CD14-positive monocyte (primary cell): ENCODE measurements around the gene ZBED2. TPM values are rescaled to one million over a fixed set of nuclear protein-coding genes. Genes with fewer than 3 reads are reported as not detected.

Source experiments
- DNase-seq, 3 donors: peaks; one replicate each; pipeline ENCODE4 v3.0.0-alpha.2; 2011 to 2022
- H2AFZ ChIP-seq: 2 replicates; pipeline ENCODE4 v1.6.0; 2012; ENCODE audit warnings: mild to moderate bottlenecking, low read depth, low read length, inconsistent platforms; ENCODE audit not compliant: insufficient read depth, poor library complexity, severe bottlenecking
- H3K27ac ChIP-seq, 2 donors: 1 replicate in 1 of 2; 2 replicates in 1 of 2; pipeline ENCODE4 v1.5.1; 2012 to 2013; ENCODE audit warnings: low read length in 2 of 2, control low read depth in 1 of 2, inconsistent platforms in 1 of 2, low read depth in 1 of 2, mild to moderate bottlenecking in 1 of 2
- H3K27me3 ChIP-seq, 2 donors: one replicate each; pipeline versions ENCODE4 v1.6.0 to v1.6.1; 2011 to 2013; ENCODE audit warnings: low read length in 2 of 2; ENCODE audit not compliant: control insufficient read depth in 2 of 2, insufficient read depth in 2 of 2
- H3K36me3 ChIP-seq, 2 donors: replicated peaks in 1 of 2; 1 replicate in 1 of 2; 2 replicates in 1 of 2; pipeline versions ENCODE4 v1.5.1 to v1.6.1; 2012 to 2013; ENCODE audit warnings: low read length in 2 of 2, control low read depth in 1 of 2, inconsistent platforms in 1 of 2, mild to moderate bottlenecking in 1 of 2; ENCODE audit not compliant: insufficient read depth in 2 of 2, control insufficient read depth in 1 of 2
- H3K4me1 ChIP-seq, 2 donors: 1 replicate in 1 of 2; 2 replicates in 1 of 2; pipeline versions ENCODE4 v1.5.1 to v1.6.1; 2012 to 2013; ENCODE audit warnings: low read length in 2 of 2, control low read depth in 1 of 2, inconsistent platforms in 1 of 2, mild to moderate bottlenecking in 1 of 2, moderate library complexity in 1 of 2; ENCODE audit not compliant: insufficient read depth in 2 of 2, control insufficient read depth in 1 of 2
- H3K4me2 ChIP-seq: replicated peaks from 2 replicates; pipeline ENCODE3; 2012; ENCODE audit warnings: low read length, moderate library complexity, mild to moderate bottlenecking; ENCODE audit not compliant: poor library complexity, severe bottlenecking; ENCODE audit errors: extremely low read depth
- H3K4me3 ChIP-seq, 3 experiments: fragments of 200-600 bp in 1 of 3; sonication (generic) in 1 of 3; replicated peaks in 1 of 3; 1 replicate in 2 of 3; 2 replicates in 1 of 3; pipeline ENCODE4 v1.5.1; 2011 to 2013; ENCODE audit warnings: low read length in 3 of 3, mild to moderate bottlenecking in 3 of 3, control low read depth in 2 of 3, low read depth in 2 of 3, inconsistent platforms in 1 of 3, moderate library complexity in 1 of 3
- H3K79me2 ChIP-seq: 2 replicates; pipeline ENCODE4 v1.6.0; 2012; ENCODE audit warnings: mild to moderate bottlenecking, control low read depth, inconsistent platforms, low read length, moderate library complexity; ENCODE audit not compliant: insufficient read depth
- H3K9ac ChIP-seq: 2 replicates; pipeline ENCODE4 v1.6.0; 2017; ENCODE audit warnings: low read length, mild to moderate bottlenecking; ENCODE audit not compliant: insufficient read depth, poor library complexity, severe bottlenecking
- H3K9me3 ChIP-seq, 2 donors: replicated peaks in 1 of 2; 1 replicate in 1 of 2; 2 replicates in 1 of 2; pipeline versions ENCODE4 v1.5.1 to v1.6.1; 2012 to 2013; ENCODE audit warnings: low read length in 2 of 2, control low read depth in 1 of 2; ENCODE audit not compliant: control insufficient read depth in 1 of 2, insufficient read depth in 1 of 2
- H4K20me1 ChIP-seq: 2 replicates; pipeline ENCODE4 v1.6.0; 2012; ENCODE audit warnings: mild to moderate bottlenecking, low read length, control low read depth, moderate library complexity; ENCODE audit not compliant: insufficient read depth
- H3K27ac Mint-ChIP-seq, 7 donors: one replicate each; pipeline ENCODE4 v1.8.0; 2020; ENCODE audit warnings: mild to moderate bottlenecking in 7 of 7, mixed read lengths in 7 of 7, moderate library complexity in 6 of 7, inconsistent platforms in 2 of 7
- H3K27me3 Mint-ChIP-seq, 3 donors: one replicate each; pipeline ENCODE4 v1.8.0; 2021 to 2022; ENCODE audit warnings: low read depth in 3 of 3, mild to moderate bottlenecking in 3 of 3, mixed read lengths in 3 of 3, moderate library complexity in 3 of 3, inconsistent platforms in 1 of 3
- H3K36me3 Mint-ChIP-seq, 2 donors: one replicate each; pipeline ENCODE4 v1.8.0; 2020; ENCODE audit warnings: mixed read lengths in 2 of 2, inconsistent platforms in 1 of 2, mild to moderate bottlenecking in 1 of 2
- H3K4me1 Mint-ChIP-seq: one replicate; pipeline ENCODE4 v1.8.0; 2020; ENCODE audit warnings: mild to moderate bottlenecking, mixed read lengths
- H3K4me3 Mint-ChIP-seq, 2 donors: one replicate each; pipeline ENCODE4 v1.8.0; 2020; ENCODE audit warnings: mild to moderate bottlenecking in 2 of 2, mixed read lengths in 2 of 2, moderate library complexity in 1 of 2
- H3K9me3 Mint-ChIP-seq, 7 donors: one replicate each; pipeline ENCODE4 v1.8.0; 2020 to 2022; ENCODE audit warnings: mixed read lengths in 7 of 7, mild to moderate bottlenecking in 6 of 7, moderate library complexity in 6 of 7, inconsistent platforms in 2 of 7
- whole genome bisulfite sequencing: methylation state at CpG from one replicate; pipeline ENCODE4 v1.1.5; 2013; ENCODE audit warnings: missing lambda C conversion rate; ENCODE audit not compliant: insufficient coverage; 5-methylcytosine and 5-hydroxymethylcytosine counted together
- intact Hi-C, 2 donors: fragments of 100-400 bp; cut with micrococcal nuclease; formaldehyde crosslinking; loops; one replicate each; pipeline versions ENCODE4 v1.15.0 to v1.15.1; 2023
- polyA plus RNA-seq, 3 donors: library from polyadenylated mRNA; depleted of rRNA in 1 of 3; unstranded in 2 of 3; stranded (reverse) in 1 of 3; fragments of 300-500 nt in 2 of 3; fragments of >200 nt in 1 of 3; fragmentation: Illumina TruSeq in 2 of 3; gene quantifications; 1 replicate in 2 of 3; 2 replicates in 1 of 3; pipeline ENCODE4 v1.2.3, GENCODE V29; 2012 to 2021
- TF ChIP-seq, protein P1 (sequence below): fragments of 200-600 bp; IDR thresholded peaks from one replicate; pipeline ENCODE4 v1.8.0; 2022; ENCODE audit warnings: antibody characterized with exemption, mild to moderate bottlenecking

ZBED2 gene
- polyA plus RNA-seq, 3 donors, result not detected

DNA sequence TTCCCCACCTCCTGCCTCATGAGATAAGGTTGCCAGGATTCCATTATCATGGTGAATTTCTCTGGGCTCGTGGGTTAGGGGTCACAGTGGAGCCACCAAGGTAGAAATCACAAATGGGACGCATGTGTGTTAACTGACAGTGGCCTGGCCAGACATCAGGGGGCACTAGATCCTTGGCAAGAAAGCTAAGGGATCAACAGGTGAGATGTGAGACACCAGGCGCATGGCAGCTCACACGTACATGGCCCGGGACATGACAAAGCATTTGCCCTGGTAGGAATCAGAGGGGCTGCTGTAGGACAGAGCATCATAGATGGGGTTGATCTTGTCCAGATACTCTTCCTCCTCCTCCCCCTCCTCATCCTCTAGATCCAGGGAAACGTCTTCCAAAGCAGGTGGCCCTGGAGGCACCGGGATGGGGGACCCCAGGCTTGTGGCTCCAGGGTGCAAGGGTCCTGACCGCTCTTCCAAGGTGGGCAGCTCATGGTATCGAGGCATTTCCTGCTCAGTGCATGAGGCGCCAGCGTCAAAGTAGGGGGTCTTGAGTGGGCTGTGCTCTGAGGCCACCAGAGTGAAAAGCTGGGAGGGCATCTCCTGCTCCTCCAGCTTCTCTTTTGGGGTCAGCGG lies 24.6 kb downstream of the ZBED2 start:
- Histone ChIP-seq H3K27me3 (no peaks in the 10 kb centered on the region), H3K9ac (no peak overlapping the region), H3K4me3 (no peak overlapping the region), H4K20me1 (no peaks in the 10 kb centered on the region), H3K79me2 (no peaks in the 10 kb centered on the region), H2AFZ (no peak overlapping the region), H3K4me2 (no peak overlapping the region), H3K27ac (no peak overlapping the region), H3K9me3 (no peaks in the 10 kb centered on the region), H3K36me3 (no peaks in the 10 kb centered on the region), H3K4me1 (no peaks in the 10 kb centered on the region)
- TF ChIP-seq, protein P1, sequence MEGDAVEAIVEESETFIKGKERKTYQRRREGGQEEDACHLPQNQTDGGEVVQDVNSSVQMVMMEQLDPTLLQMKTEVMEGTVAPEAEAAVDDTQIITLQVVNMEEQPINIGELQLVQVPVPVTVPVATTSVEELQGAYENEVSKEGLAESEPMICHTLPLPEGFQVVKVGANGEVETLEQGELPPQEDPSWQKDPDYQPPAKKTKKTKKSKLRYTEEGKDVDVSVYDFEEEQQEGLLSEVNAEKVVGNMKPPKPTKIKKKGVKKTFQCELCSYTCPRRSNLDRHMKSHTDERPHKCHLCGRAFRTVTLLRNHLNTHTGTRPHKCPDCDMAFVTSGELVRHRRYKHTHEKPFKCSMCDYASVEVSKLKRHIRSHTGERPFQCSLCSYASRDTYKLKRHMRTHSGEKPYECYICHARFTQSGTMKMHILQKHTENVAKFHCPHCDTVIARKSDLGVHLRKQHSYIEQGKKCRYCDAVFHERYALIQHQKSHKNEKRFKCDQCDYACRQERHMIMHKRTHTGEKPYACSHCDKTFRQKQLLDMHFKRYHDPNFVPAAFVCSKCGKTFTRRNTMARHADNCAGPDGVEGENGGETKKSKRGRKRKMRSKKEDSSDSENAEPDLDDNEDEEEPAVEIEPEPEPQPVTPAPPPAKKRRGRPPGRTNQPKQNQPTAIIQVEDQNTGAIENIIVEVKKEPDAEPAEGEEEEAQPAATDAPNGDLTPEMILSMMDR, result no peak
- whole genome bisulfite sequencing, result 95% methylated on average over 7 of the region's 12 CpGs
- H3K27me3 Mint-ChIP-seq, result peaks cover 0 to 3% (median 0%) of the 10 kb centered on the region in 3 donors
- no peak overlapping the region for H3K27ac Mint-ChIP-seq
- no peaks in the 10 kb centered on the region for H3K4me1 Mint-ChIP-seq
- H3K4me3 Mint-ChIP-seq, result no peak overlapping the region
- no peaks in the 10 kb centered on the region for H3K36me3 Mint-ChIP-seq
- peaks cover 0 to 2% (median 0%) of the 10 kb centered on the region in 7 donors for H3K9me3 Mint-ChIP-seq
- intact Hi-C loops, result no loop called here
- no peak for DNase-seq

- no peaks in the 10 kb centered on the region for H3K36me3 ChIP-seq
- Mint-ChIP-seq H3K27ac (no peak overlapping the region), H3K4me3 (no peak overlapping the region), H3K9me3 (peaks cover 0 to 2% (median 0%) of the 10 kb centered on the region in 7 donors), H3K4me1 (no peaks in the 10 kb centered on the region), H3K36me3 (no peaks in the 10 kb centered on the region), H3K27me3 (peaks cover 0 to 3% (median 0%) of the 10 kb centered on the region in 3 donors)
- no peaks in the 10 kb centered on the region for H3K79me2 ChIP-seq
- no peaks in the 10 kb centered on the region for H3K27me3 ChIP-seq
- H3K4me2 ChIP-seq, result no peak overlapping the region
- no peak for DNase-seq
- H4K20me1 ChIP-seq, result no peaks in the 10 kb centered on the region
- intact Hi-C loops, result no loop called here
- no peak overlapping the region for H3K4me3 ChIP-seq
- H3K9me3 ChIP-seq, result no peaks in the 10 kb centered on the region
- H3K4me1 ChIP-seq, result no peaks in the 10 kb centered on the region
- TF ChIP-seq, protein P1, result no peak
- no peak overlapping the region for H3K27ac ChIP-seq
- no peak overlapping the region for H2AFZ ChIP-seq
- H3K9ac ChIP-seq, result no peak overlapping the region
These were observed 26.2 kb downstream of the ZBED2 start for GRCh38 chr3:111568911-111569310.
